Mesendoderm (in vitro differentiated cells): ENCODE measurements around the gene SCFD2.

Experiments
- DNase-seq: peaks from one replicate; pipeline ENCODE4 v3.0.0; 2013
- H2AK5ac ChIP-seq: 2 replicates; pipeline ENCODE4 v1.6.1; 2013; ENCODE audit warnings: low read length, inconsistent platforms
- H2BK120ac ChIP-seq: 2 replicates; pipeline ENCODE4 v1.6.1; 2013; ENCODE audit warnings: low read depth, mild to moderate bottlenecking, low read length, moderate library complexity, mixed read lengths
- H2BK15ac ChIP-seq: replicated peaks from 2 replicates; pipeline ENCODE4 v1.6.1; 2013; ENCODE audit warnings: low read depth, mild to moderate bottlenecking, moderate library complexity
- H2BK5ac ChIP-seq: 2 replicates; pipeline ENCODE4 v1.6.1; 2013; ENCODE audit warnings: low read length, inconsistent platforms
- H3K18ac ChIP-seq: 2 replicates; pipeline ENCODE4 v1.6.1; 2013; ENCODE audit warnings: mild to moderate bottlenecking, low read length, mixed read lengths
- H3K23ac ChIP-seq: one replicate; pipeline ENCODE4 v1.6.1; 2013; ENCODE audit warnings: low read length
- H3K27ac ChIP-seq: 2 replicates; pipeline ENCODE4 v1.5.1; 2013; ENCODE audit warnings: low read depth, mild to moderate bottlenecking, inconsistent platforms, low read length, moderate library complexity
- H3K27me3 ChIP-seq: 2 replicates; pipeline ENCODE4 v1.6.1; 2013; ENCODE audit warnings: low read length, control low read depth, mild to moderate bottlenecking, inconsistent platforms; ENCODE audit not compliant: insufficient read depth, poor library complexity
- H3K36me3 ChIP-seq: 2 replicates; pipeline ENCODE4 v1.6.1; 2013; ENCODE audit warnings: low read length, inconsistent platforms; ENCODE audit not compliant: control insufficient read depth, insufficient read depth
- H3K4ac ChIP-seq: one replicate; pipeline ENCODE4 v1.6.1; 2013; ENCODE audit warnings: low read depth, mild to moderate bottlenecking, low read length, moderate library complexity
- H3K4me1 ChIP-seq: 2 replicates; pipeline ENCODE4 v1.6.1; 2013; ENCODE audit warnings: low read depth, low read length, inconsistent platforms; ENCODE audit not compliant: control insufficient read depth
- H3K4me2 ChIP-seq: 2 replicates; pipeline ENCODE4 v1.6.1; 2013; ENCODE audit warnings: low read length
- H3K4me3 ChIP-seq: 2 replicates; pipeline ENCODE4 v1.5.1; 2013; ENCODE audit warnings: mild to moderate bottlenecking, low read length
- H3K56ac ChIP-seq: one replicate; pipeline ENCODE4 v1.6.1; 2013; ENCODE audit warnings: low read length
- H3K79me1 ChIP-seq: 2 replicates; pipeline ENCODE4 v1.6.1; 2013; ENCODE audit warnings: low read length, inconsistent platforms
- H3K79me2 ChIP-seq: 2 replicates; pipeline ENCODE4 v1.6.1; 2013; ENCODE audit warnings: mild to moderate bottlenecking, low read length; ENCODE audit not compliant: control insufficient read depth, insufficient read depth
- H3K9ac ChIP-seq: 2 replicates; pipeline ENCODE4 v1.6.1; 2013; ENCODE audit warnings: low read length, inconsistent platforms
- H4K5ac ChIP-seq: one replicate; pipeline ENCODE4 v1.6.1; 2013; ENCODE audit warnings: low read length
- H4K8ac ChIP-seq: one replicate; pipeline ENCODE4 v1.6.1; 2013; ENCODE audit warnings: low read depth, mild to moderate bottlenecking, control low read depth, low read length, moderate library complexity
- WGBS: extraction: QIAGEN DNeasy Blood & Tissue Kit; methylation state at CpG from one replicate; pipeline ENCODE4 v1.1.7; 2013; ENCODE audit warnings: low lambda C conversion rate, missing lambda C conversion rate; ENCODE audit not compliant: insufficient coverage; ENCODE audit errors: extremely low coverage; 5-methylcytosine and 5-hydroxymethylcytosine counted together

Gene SCFD2

DNA sequence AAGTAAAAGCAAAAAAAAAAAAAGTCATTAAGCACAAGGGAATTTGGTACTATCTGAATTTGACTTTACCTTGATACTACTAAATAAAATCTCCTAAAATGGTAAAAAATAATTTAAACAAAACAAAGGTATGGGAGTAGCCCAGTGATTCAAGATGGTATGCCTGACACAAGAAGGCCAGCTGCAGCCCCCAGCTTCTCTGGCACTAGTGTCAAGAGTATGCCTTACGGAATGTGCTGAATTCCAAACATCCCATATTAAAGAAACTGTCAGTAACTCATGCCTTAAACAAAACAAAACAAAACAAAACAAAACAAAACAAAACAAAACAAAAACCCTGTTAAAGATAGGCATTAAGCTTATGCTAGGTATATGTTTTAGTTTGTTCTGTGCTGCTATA is 422.9 kb downstream of the SCFD2 start:
- no peaks in the 10 kb centered on the region for H3K27me3 ChIP-seq
- H3K4me2 ChIP-seq, result no peak overlapping the region
- WGBS, result no CpG with 5 or more reads among the region's 1 CpG

GRCh38 chr4:52941450-52941849 is 424.4 kb downstream of the SCFD2 start:
- Histone ChIP-seq H3K27me3 (no peaks in the 10 kb centered on the region), H3K79me1 (no peaks in the 10 kb centered on the region), H2BK120ac (no peak overlapping the region), H3K79me2 (no peaks in the 10 kb centered on the region), H2BK15ac (no peak overlapping the region), H4K5ac (no peak overlapping the region), H3K56ac (no peak overlapping the region), H3K23ac (no peak overlapping the region), H3K27ac (no peak overlapping the region), H2BK5ac (no peak overlapping the region), H3K18ac (no peak overlapping the region), H3K4me3 (no peak overlapping the region), H4K8ac (no peak overlapping the region), H3K4ac (no peak overlapping the region), H3K4me2 (no peak overlapping the region), H3K36me3 (no peaks in the 10 kb centered on the region), H3K4me1 (peaks cover 3% of the 10 kb centered on the region), H2AK5ac (no peak overlapping the region), H3K9ac (no peak overlapping the region)
- no peak for DNase-seq
- WGBS, result no CpG with 5 or more reads among the region's 3 CpGs

More for the DNA sequence above, 422.9 kb downstream of the SCFD2 start:
- no peak overlapping the region for H2BK15ac ChIP-seq
- no peak overlapping the region for H3K56ac ChIP-seq
- no peak overlapping the region for H3K23ac ChIP-seq
- H2BK120ac ChIP-seq, result no peak overlapping the region
- no peak overlapping the region for H3K27ac ChIP-seq
- no peak overlapping the region for H3K9ac ChIP-seq
- no peak overlapping the region for H3K4me3 ChIP-seq
- H3K36me3 ChIP-seq, result no peaks in the 10 kb centered on the region
- no peak overlapping the region for H3K18ac ChIP-seq
- H2BK5ac ChIP-seq, result no peak overlapping the region
- peaks cover 3% of the 10 kb centered on the region for H3K4me1 ChIP-seq
- no peak overlapping the region for H3K4ac ChIP-seq
- H2AK5ac ChIP-seq, result no peak overlapping the region
- H3K79me1 ChIP-seq, result no peaks in the 10 kb centered on the region
- no peak for DNase-seq
- no peak overlapping the region for H4K8ac ChIP-seq
- no peaks in the 10 kb centered on the region for H3K79me2 ChIP-seq
- H4K5ac ChIP-seq, result no peak overlapping the region

- H3K18ac ChIP-seq, result no peak overlapping the region
- H2BK120ac ChIP-seq, result no peak overlapping the region
- H3K36me3 ChIP-seq, result no peaks in the 10 kb centered on the region
- peak; percentile 53 for DNase-seq
- no peak overlapping the region for H3K27ac ChIP-seq
- no peak overlapping the region for H4K8ac ChIP-seq
- no peak overlapping the region for H3K4ac ChIP-seq
- H3K4me1 ChIP-seq, result peaks cover 3% of the 10 kb centered on the region
- no peaks in the 10 kb centered on the region for H3K79me2 ChIP-seq
- no peak overlapping the region for H2BK5ac ChIP-seq
- no peak overlapping the region for H3K9ac ChIP-seq
- no peak overlapping the region for H3K4me2 ChIP-seq
- H2BK15ac ChIP-seq, result no peak overlapping the region
- no peaks in the 10 kb centered on the region for H3K79me1 ChIP-seq
- H4K5ac ChIP-seq, result no peak overlapping the region
- no peaks in the 10 kb centered on the region for H3K27me3 ChIP-seq
- no peak overlapping the region for H3K4me3 ChIP-seq
- no peak overlapping the region for H3K56ac ChIP-seq
- H3K23ac ChIP-seq, result no peak overlapping the region
- no peak overlapping the region for H2AK5ac ChIP-seq
- no CpG with 5 or more reads among the region's 2 CpGs for WGBS
Measured at GRCh38 chr4:52939739-52940138, 426.1 kb downstream of the SCFD2 start.

DNA sequence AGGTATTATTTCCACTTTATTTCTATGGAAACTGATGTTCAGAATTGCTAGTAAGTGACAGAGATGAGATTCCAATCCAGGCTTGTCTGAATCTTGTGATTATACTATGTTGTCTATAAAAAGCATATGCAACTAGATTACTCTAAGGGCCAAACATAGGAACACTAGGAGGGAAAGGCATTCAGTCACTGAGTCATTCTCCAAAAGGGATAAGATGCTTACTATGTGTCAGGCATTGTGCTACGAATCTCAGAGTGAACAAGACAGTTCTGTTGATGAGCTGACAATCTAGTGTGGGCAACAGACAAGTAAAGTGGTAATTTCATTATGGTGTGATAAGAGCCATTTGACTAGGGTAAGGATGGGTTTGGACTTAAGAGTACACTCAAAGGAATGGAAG is 426.5 kb downstream of the SCFD2 start:
- H3K27me3 ChIP-seq, result no peaks in the 10 kb centered on the region
- H2BK15ac ChIP-seq, result no peak overlapping the region
- H3K4ac ChIP-seq, result no peak overlapping the region
- H4K5ac ChIP-seq, result no peak overlapping the region
- no peaks in the 10 kb centered on the region for H3K79me1 ChIP-seq
- H4K8ac ChIP-seq, result no peak overlapping the region
- no peak overlapping the region for H3K56ac ChIP-seq
- DNase-seq, result no peak
- H3K18ac ChIP-seq, result no peak overlapping the region
- peaks cover 3% of the 10 kb centered on the region for H3K4me1 ChIP-seq
- no peak overlapping the region for H3K27ac ChIP-seq
- H2AK5ac ChIP-seq, result no peak overlapping the region
- no CpG with 5 or more reads among the region's 1 CpG for WGBS
- no peak overlapping the region for H3K4me3 ChIP-seq
- no peak overlapping the region for H3K9ac ChIP-seq
- H3K23ac ChIP-seq, result no peak overlapping the region
- H3K4me2 ChIP-seq, result no peak overlapping the region
- H2BK5ac ChIP-seq, result no peak overlapping the region
- H3K79me2 ChIP-seq, result no peaks in the 10 kb centered on the region
- no peak overlapping the region for H2BK120ac ChIP-seq
- H3K36me3 ChIP-seq, result no peaks in the 10 kb centered on the region

GRCh38 chr4:52937829-52938228 is 428.0 kb downstream of the SCFD2 start:
- Histone ChIP-seq H2BK120ac (no peak overlapping the region), H2BK5ac (no peak overlapping the region), H3K4me2 (no peak overlapping the region), H3K27ac (no peak overlapping the region), H3K56ac (no peak overlapping the region), H3K4me3 (no peak overlapping the region), H3K9ac (no peak overlapping the region), H3K79me2 (no peaks in the 10 kb centered on the region), H2AK5ac (no peak overlapping the region), H3K36me3 (no peaks in the 10 kb centered on the region), H3K79me1 (no peaks in the 10 kb centered on the region), H3K4me1 (peaks cover 3% of the 10 kb centered on the region), H3K27me3 (no peaks in the 10 kb centered on the region), H3K23ac (no peak overlapping the region), H3K4ac (no peak overlapping the region), H3K18ac (no peak overlapping the region), H4K5ac (no peak overlapping the region), H4K8ac (no peak overlapping the region), H2BK15ac (no peak overlapping the region)
- no peak for DNase-seq
- no CpG with 5 or more reads among the region's 1 CpG for WGBS

GRCh38 chr4:52936729-52937128 is 429.1 kb downstream of the SCFD2 start:
- H3K4ac ChIP-seq, result no peak overlapping the region
- no peak overlapping the region for H4K8ac ChIP-seq
- H3K9ac ChIP-seq, result no peak overlapping the region
- H2BK5ac ChIP-seq, result no peak overlapping the region
- H3K79me1 ChIP-seq, result no peaks in the 10 kb centered on the region
- no peak overlapping the region for H4K5ac ChIP-seq
- no peak overlapping the region for H2AK5ac ChIP-seq
- no peak overlapping the region for H3K23ac ChIP-seq
- no peaks in the 10 kb centered on the region for H3K36me3 ChIP-seq
- no peaks in the 10 kb centered on the region for H3K27me3 ChIP-seq
- H3K4me3 ChIP-seq, result no peak overlapping the region
- H3K4me1 ChIP-seq, result peaks cover 3% of the 10 kb centered on the region
- WGBS, result no CpG with 5 or more reads among the region's 2 CpGs
- H3K79me2 ChIP-seq, result no peaks in the 10 kb centered on the region
- H3K27ac ChIP-seq, result no peak overlapping the region
- H3K4me2 ChIP-seq, result no peak overlapping the region
- no peak overlapping the region for H2BK120ac ChIP-seq
- H3K56ac ChIP-seq, result no peak overlapping the region
- no peak for DNase-seq
- no peak overlapping the region for H3K18ac ChIP-seq
- no peak overlapping the region for H2BK15ac ChIP-seq
